Ishikawa (cell line): Measurements from ENCODE around the gene SH3GL1.

Source experiments
- CEBPB ChIP-seq: IDR thresholded peaks from 2 replicates; pipeline ENCODE4 v1.6.1; 2012
- CREB1 ChIP-seq: IDR thresholded peaks from 2 replicates; pipeline ENCODE4 v1.6.1; 2012; ENCODE audit warnings: low read depth
- EGR1 ChIP-seq: IDR thresholded peaks from 2 replicates; pipeline ENCODE4 v1.6.1; 2012
- EP300 ChIP-seq: IDR thresholded peaks from 2 replicates; pipeline ENCODE4 v1.6.1; 2012; ENCODE audit warnings: borderline replicate concordance
- FOXM1 ChIP-seq: IDR thresholded peaks from 2 replicates; pipeline ENCODE4 v1.6.1; 2012; ENCODE audit warnings: low read depth, borderline replicate concordance
- NFIC ChIP-seq: IDR thresholded peaks from 2 replicates; pipeline ENCODE4 v1.6.1; 2012
- RAD21 ChIP-seq: IDR thresholded peaks from 2 replicates; pipeline ENCODE4 v1.6.1; 2012; ENCODE audit warnings: low read depth
- TAF1 ChIP-seq: IDR thresholded peaks from 2 replicates; pipeline ENCODE4 v1.6.1; 2012; ENCODE audit warnings: low read depth, mild to moderate bottlenecking
- TCF12 ChIP-seq: IDR thresholded peaks from 2 replicates; pipeline ENCODE4 v1.6.1; 2012; ENCODE audit warnings: low read depth
- TEAD4 ChIP-seq: IDR thresholded peaks from 2 replicates; pipeline ENCODE4 v1.6.1; 2012
- YY1 ChIP-seq: IDR thresholded peaks from 2 replicates; pipeline ENCODE4 v1.6.1; 2012; ENCODE audit warnings: low read depth
- ZBTB7A ChIP-seq: IDR thresholded peaks from 2 replicates; pipeline ENCODE4 v1.6.1; 2012; ENCODE audit warnings: low read depth
- TF ChIP-seq, protein P1 (sequence below): IDR thresholded peaks from 2 replicates; pipeline ENCODE4 v1.6.1; 2012; ENCODE audit warnings: low read depth, mild to moderate bottlenecking
- TF ChIP-seq, protein P2 (sequence below): IDR thresholded peaks from 2 replicates; pipeline ENCODE4 v1.6.1; 2012
- TF ChIP-seq, protein P3 (sequence below): IDR thresholded peaks from 2 replicates; pipeline ENCODE4 v1.6.1; 2012

SH3GL1 gene

DNA sequence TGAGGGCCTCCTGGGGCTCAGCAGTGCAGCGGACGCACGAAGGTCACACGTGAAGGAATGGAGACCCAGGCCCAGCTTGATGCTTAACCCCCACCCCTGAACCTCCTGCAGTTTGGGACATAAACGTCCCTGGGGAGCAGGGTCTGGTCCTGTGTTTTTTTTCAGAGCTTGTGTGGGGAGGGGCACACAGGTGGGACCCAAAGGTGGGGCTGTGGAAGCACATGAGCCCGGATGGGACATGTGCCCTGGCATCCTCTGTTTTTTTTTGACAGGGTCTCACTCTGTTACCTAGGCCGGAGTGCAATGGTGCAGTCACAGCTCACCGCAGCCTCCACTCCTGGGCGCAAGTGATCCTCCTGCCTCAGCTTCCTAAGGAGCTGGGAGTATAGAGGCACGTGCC lies 36.8 kb upstream of the SH3GL1 start:
- TF ChIP-seq, protein P1, sequence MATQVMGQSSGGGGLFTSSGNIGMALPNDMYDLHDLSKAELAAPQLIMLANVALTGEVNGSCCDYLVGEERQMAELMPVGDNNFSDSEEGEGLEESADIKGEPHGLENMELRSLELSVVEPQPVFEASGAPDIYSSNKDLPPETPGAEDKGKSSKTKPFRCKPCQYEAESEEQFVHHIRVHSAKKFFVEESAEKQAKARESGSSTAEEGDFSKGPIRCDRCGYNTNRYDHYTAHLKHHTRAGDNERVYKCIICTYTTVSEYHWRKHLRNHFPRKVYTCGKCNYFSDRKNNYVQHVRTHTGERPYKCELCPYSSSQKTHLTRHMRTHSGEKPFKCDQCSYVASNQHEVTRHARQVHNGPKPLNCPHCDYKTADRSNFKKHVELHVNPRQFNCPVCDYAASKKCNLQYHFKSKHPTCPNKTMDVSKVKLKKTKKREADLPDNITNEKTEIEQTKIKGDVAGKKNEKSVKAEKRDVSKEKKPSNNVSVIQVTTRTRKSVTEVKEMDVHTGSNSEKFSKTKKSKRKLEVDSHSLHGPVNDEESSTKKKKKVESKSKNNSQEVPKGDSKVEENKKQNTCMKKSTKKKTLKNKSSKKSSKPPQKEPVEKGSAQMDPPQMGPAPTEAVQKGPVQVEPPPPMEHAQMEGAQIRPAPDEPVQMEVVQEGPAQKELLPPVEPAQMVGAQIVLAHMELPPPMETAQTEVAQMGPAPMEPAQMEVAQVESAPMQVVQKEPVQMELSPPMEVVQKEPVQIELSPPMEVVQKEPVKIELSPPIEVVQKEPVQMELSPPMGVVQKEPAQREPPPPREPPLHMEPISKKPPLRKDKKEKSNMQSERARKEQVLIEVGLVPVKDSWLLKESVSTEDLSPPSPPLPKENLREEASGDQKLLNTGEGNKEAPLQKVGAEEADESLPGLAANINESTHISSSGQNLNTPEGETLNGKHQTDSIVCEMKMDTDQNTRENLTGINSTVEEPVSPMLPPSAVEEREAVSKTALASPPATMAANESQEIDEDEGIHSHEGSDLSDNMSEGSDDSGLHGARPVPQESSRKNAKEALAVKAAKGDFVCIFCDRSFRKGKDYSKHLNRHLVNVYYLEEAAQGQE = no peak
- TF ChIP-seq FOXM1 (no peak), TEAD4 (no peak), EP300 (no peak), CEBPB (no peak), YY1 (no peak), NFIC (no peak), CREB1 (no peak), TCF12 (no peak), RAD21 (no peak), TAF1 (no peak), EGR1 (no peak)
- TF ChIP-seq, protein P2, sequence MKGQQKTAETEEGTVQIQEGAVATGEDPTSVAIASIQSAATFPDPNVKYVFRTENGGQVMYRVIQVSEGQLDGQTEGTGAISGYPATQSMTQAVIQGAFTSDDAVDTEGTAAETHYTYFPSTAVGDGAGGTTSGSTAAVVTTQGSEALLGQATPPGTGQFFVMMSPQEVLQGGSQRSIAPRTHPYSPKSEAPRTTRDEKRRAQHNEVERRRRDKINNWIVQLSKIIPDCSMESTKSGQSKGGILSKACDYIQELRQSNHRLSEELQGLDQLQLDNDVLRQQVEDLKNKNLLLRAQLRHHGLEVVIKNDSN = no peak
- TF ChIP-seq, protein P3, sequence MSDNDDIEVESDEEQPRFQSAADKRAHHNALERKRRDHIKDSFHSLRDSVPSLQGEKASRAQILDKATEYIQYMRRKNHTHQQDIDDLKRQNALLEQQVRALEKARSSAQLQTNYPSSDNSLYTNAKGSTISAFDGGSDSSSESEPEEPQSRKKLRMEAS = no peak

DNA sequence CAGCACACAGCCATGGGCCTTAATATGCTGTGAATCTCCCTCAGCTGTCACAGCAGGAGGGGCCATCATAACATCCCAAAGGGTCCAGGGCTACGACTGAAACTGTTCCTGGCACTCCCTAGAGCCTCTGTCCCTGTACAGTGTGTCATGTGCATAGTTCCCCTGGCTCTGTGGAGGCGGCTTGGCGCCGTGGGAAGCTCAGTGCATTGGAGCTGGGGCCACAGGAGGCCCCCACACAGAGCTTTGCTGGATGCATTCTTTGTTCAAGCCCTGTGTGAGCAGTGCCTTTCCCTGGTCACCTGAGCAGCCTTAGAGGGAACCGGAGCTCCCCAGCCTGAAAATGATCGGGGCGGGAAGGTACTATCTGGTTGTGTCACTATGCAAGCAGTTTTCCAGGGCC lies 35.9 kb upstream of the SH3GL1 start:
- TF ChIP-seq TAF1 (no peak), TEAD4 (no peak), CREB1 (no peak), NFIC (no peak), YY1 (no peak), EP300 (no peak), EGR1 (no peak), CEBPB (no peak), FOXM1 (no peak), TCF12 (no peak), RAD21 (no peak), ZBTB7A (no peak)
- TF ChIP-seq, protein P1 = no peak
- TF ChIP-seq, protein P2 = no peak
- TF ChIP-seq, protein P3 = no peak

DNA sequence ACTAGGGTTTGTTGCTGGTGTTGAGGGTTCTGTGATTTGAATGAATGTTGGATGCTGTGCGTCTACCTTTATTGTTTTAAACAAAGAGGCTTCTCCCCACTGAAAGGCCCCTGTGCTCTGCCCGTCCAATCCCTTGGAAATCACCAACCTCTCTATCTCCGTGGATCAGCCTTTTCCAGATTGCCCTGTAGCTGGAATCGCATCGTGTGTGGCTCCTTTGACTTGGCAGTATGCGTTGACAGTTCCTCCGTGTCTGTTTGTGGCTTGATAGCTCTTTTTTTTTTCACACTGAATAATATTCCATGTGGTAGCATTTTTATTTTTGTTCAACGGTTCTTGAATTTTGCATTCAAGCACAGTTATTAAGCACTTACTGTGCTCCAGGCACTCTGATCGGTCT lies 34.0 kb upstream of the SH3GL1 start:
- TF ChIP-seq, protein P2 = no peak
- TF ChIP-seq EP300 = no peak
- TF ChIP-seq TAF1 = no peak
- no peak for TF ChIP-seq TCF12

DNA sequence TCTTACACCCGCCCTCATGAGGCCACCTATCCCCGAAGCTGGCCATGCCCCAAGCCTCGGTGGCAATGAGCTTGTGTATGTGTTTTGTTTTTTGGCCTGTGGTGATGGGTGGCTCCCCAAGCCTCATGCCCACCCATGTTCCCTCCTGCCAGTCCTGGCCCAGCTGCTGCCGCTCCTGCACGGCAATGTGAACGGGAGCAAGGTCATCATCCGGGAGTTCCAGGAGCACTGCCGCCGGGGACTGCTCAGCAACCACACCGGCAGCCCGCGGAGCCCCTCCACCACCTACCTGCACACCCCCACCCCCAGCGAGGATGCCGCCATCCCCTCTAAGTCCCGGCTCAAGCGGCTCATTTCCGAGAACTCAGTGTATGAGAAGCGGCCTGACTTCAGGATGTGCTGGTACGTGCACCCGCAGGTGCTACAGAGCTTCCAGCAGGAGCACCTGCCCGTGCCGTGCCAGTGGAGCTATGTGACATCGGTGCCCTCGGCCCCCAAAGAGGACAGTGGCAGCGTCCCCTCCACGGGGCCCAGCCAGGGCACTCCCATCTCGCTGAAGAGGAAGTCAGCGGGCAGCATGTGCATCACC lies 32.7 kb upstream of the SH3GL1 start:
- TF ChIP-seq TEAD4 = no peak
- TF ChIP-seq FOXM1 = no peak
- TF ChIP-seq CREB1 = no peak

DNA sequence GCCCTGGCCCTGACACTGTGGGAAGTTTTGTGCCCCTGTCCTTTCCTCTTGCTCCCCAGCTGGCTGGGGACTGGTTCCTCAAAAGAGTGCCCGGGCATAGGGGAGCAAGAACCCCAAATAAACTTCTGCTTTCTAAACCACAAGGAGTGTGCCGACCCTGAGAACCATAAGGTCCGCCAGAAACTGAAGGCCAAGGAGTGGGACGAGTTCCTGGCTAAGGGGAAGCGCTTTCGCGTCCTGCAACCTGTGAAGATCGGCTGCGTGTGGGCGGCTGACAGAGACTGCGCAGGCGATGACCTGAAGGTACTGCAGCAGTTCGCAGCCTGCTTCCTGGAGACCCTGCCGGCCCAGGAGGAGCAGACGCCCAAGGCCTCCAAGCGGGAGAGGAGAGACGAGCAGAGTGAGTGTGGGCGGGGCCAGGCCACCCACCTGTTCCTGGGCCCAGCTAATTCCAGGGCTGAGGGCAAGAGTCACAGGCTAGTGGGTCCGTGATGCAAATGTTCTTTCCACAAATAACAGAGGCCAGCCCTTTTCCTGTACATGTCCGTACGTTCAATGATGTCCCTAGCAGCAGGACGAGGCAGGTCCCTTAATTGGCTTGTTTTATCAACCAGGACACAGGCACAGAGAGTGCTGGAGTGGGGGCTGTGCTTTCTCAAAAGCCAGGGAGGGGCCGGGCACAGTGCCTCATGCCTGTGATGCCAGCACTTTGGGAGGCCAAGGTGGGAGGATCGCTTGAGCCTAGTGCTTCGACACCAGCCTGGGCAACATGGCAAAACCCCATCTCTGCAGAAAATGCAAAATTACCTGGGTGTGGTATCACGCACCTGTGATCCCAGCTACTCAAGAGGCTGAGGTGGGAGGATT lies 31.7 kb upstream of the SH3GL1 start:
- TF ChIP-seq, protein P1 = no peak
